Renal pelvis (tissue), 4 donors: ENCODE measurements around the gene RNF145. TPM values are rescaled to one million over a fixed set of nuclear protein-coding genes. Genes with fewer than 3 reads are reported as not detected.
"Not testable (repeated sequence)": the region's sequence is repeated elsewhere in the genome, so short reads cannot be mapped to it uniquely, and the experiment has no call there.

Experiments used
- DNase-seq: peaks from one replicate; pipeline ENCODE4 v3.0.0-alpha.2; 2013
- polyA plus RNA-seq, 3 donors: library from polyadenylated mRNA; unstranded; fragments of 120-200 nt; gene quantifications; one replicate each; pipeline ENCODE4 v1.2.1, GENCODE V29; 2013; ENCODE audit not compliant: insufficient read length in 3 of 3

RNF145 gene
- polyA plus RNA-seq, 3 donors = 82.0 to 98.8 (median 96.4) TPM

DNA sequence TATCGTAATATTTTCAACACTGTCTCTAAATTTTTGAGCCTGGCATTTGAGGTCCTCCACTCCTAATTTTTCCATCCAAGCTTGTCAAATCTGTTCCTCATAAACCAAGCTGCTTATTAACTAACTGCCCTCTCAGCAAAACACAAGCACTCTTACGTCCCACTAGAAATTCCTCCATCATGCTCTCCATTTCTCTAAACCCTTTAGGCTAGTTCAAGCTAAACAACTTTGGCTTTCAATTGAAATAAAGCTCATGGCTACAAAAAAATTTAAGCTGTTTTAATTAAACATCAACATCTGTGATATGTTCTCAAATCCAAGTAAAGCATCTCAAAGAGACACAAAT is 45.7 kb downstream of the RNF145 start:
- no peak for DNase-seq

DNA sequence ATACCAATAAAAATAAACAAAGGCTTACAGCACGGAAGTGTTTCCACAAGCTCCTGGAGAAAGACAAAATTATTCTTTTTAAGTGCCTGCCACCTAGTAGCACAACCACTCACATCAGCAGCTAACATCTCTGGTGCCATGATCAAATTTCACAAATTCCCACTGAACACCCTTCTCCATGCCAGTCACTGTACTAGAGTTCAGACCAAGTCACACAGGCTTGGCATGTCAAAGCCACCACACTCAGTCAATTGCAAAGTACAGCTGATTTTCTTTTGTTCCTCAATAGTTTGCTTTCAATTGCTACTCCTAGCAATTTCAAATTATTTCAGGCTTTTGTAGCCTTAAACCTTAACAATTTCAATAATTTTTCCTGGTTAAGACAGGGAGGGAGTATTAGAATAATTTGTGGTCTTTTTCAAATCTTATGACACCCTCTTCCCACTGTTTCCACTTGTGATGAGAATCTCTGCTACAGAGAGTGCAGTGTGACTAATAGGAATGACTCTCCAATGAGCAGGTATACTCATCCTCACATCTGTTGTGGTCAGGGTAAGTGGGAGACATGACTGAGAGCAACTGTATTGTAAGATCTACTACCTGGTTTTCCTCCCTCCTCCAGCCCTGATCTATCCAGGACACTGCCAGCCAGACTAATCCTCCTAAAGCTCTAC is 46.2 kb downstream of the RNF145 start:
- DNase-seq = no peak

DNA sequence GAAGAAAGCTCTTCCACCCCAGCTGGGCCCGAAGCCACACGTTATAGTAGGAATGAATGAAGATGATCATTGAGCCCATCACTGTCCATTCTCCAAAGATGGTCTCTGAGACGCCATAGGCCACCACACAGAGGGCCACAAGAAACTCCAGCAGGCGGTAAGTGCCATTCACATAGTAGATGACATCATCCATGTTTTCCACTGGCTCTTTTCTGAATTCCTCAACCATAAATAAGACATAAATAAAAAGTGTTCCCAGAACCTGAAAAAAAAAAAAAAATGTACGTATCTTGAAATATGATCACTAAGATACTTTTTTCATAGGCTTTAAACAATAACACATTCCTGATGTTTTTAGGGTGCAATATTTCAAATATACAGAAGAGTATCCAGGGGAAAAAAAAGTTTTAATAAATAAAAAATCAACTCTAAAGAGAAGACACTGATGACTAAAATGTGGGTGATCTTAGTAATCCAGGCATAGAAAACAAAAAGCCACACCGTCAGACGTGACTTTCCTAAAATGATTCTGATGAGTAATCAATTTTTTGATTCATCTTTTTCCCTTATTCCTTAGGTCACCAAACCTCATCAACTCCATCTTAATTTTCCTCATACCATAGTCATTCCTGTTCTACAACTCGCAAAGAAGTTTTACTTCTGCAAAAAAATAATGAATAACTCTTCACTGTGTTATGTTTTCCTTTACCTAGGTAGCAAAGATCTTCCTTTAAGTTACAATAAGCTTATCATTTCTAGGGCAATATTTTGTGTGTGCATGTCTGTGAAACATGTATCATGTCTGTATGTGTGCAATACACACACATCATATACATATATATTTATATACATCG is 47.8 kb downstream of the RNF145 start:
- no peak for DNase-seq

DNA sequence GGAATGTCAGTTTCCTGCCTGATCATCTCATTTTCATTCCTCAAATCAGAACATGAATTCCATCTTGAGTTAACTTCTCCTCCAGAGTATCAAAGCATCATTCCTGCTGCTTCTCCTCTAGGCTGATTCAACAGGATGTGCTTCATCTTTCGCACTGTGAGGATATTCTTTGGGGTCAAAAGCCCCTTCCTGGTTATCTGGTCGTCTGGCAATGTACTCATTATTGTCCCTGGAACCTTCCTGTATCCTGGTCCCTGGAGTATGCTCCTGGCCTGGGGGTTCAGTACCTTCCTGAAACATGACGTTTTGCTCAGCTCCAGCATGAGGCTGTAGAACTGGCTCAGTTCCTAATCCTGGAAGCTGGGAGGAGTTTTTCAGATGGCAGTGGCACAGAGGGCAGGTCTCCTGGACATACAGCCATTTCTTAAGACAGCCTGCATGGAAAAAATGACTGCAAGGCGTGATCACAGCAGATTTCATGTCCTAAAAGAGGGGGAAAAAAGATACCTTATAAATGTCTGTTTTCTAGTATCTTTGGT is 50.7 kb downstream of the RNF145 start:
- DNase-seq = not testable (repeated sequence)

DNA sequence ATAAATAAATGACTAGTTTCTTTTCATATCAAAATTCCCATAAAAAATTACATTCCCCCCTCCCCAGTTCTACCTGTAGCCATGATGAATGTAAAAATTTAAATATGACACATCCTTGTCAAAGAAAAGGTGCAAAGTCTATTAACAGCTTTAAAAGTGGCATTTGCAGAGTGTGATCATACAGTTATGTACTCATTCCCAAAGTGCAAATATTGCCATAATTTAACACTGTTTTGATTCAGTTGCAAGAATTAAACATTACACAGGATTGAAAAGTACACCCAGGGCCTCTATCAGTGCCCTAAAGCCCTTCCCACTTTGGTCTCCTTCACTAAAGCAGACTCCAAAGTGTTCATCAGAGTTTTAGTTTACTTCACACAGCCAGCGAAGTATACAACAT is 51.8 kb downstream of the RNF145 start:
- no peak for DNase-seq

DNA sequence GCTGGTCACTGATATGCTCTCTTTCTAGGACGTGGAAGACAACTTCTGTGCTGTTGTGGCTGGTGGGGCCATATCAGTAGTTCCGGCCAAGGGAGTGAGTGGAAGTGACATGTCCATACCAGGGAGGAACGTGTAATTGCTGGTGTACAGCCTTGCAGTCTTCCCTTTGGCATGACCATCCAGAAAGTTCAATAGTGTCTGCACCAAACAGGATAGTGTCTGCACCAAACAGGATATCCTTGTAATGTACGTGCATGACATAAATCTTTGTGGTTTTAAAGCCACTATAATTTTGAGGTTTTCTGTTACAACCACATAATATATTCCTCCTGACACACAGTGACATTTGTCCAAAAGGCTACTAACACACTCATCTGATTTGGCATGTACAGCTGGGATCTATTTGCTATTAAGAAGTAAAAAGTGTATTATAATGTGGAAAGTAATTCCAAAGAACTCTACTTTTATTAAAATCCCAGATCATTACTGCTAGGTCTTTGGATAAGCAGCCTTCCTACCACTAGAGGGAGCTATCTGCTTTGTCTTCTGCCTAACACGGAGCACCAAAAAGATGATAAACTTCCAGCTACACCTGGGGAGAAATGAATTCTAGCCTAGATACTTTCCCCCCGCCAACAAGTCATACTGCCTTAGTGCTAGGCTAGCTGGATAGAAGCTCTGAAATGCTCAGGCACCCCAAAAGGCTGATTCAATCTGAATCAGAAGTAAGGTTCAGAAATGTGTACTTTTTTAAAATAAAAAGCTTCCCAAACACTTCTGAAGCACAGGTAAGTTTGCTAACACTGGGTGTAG is 52.7 kb downstream of the RNF145 start:
- peak; percentile 65 for DNase-seq

DNA sequence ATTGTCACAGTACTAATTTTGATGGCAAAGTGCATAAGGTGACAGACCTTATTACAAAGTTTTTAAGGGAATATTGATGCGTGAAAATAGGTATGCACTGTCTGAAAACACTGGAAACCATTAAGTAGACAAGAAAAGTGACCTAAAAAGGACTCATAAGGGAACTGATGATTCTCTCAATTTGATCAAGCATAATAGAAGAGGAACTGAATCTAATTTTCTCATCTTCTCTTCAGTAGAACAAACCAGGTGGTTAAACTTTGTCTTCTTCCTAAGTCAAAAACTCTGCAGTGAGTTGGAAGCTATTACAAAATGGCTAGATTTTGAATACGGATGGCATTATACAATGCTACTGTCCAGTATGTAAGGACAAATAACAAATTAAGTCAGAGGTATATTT is 53.4 kb downstream of the RNF145 start:
- no peak for DNase-seq

DNA sequence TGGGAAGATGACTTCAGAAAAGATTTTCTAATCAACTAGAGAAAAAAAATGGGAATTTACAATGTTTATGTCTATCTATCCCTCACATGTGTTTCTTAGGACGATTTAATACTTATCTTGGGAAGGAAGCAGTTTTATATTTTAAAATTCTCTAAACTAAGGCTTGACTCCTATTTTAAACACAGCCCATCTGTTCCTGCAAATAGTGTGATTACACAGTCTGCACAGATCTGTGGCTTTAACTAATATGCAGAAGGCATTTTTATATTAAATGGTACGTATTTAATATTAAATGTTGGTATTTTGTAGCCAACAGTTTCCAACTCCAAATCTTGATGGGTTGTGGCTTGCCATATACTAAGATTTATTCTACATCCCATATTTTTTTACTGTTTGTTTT is 56.5 kb downstream of the RNF145 start:
- DNase-seq = no peak

DNA sequence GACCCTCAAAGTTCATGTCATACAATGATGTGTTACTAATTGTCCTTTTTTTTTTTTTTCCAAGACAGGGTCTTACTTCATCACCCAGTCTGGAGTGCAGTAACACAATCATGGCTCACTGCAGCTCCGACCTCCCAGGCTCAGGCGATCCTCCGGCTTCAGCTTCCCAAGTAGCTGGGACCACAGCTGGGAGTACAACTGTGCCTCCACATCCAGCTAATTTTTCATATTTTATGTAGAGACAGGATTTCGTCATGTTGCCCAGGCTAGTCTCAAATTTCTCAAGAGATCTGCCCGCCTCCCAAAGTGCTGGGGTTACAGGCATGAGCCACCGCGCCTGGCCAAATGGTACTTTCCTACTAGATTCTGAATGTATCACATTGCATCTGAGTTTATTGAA is 60.3 kb downstream of the RNF145 start:
- DNase-seq = no peak

DNA sequence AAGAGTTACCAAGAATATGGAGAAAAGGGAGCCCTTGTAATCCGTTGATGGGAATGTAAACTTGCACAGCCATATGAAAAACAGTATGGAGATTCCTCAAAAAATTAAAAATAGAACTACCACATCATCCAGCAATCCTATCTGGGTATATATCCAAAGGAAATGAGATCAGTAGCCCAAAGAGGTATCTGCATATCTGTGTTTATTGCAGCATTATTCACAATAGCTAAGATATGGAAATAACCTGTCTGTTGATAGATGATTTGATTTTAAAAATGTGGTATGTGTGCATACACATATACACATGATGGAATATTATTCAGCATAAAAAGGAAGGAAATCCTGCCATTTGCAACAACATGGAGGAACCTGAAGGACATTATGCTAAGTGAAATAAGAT is 61.4 kb downstream of the RNF145 start:
- DNase-seq = no peak

DNA sequence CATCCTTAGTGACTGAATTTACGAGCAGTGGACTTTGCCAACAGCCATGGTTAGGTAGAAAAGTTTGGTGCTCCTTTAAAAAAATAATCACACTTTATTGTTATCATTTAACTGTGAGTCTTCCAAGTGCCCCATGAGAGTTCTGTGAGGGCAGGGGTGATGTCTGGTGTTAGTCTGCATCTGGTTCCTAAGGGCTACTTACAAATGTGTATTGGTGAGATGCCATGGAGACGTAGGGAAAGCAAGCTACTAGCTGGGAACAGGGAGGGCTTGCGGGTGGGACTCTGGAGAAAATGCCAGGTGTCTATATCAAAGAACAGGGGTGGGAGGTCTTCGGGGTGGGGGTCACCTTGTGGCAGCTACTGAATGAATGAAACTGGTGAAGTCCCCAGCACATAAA is 62.5 kb downstream of the RNF145 start:
- DNase-seq = no peak

DNA sequence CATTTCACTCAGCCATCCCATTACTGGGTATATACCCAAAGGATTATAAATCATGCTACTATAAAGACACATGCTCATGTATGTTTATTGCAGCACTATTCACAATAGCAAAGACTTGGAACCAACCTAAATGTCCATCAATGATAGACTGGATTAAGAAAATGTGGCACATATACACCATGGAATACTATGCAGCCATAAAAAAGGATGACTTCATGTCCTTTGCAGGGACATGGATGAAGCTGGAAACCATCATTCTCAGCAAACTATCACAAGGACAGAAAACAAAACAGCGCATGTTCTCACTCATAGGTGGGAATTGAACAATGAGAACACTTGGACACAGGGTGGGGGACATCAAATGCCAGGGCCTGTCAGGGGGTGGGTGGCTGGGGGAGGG is 64.2 kb downstream of the RNF145 start:
- not testable (repeated sequence) for DNase-seq

DNA sequence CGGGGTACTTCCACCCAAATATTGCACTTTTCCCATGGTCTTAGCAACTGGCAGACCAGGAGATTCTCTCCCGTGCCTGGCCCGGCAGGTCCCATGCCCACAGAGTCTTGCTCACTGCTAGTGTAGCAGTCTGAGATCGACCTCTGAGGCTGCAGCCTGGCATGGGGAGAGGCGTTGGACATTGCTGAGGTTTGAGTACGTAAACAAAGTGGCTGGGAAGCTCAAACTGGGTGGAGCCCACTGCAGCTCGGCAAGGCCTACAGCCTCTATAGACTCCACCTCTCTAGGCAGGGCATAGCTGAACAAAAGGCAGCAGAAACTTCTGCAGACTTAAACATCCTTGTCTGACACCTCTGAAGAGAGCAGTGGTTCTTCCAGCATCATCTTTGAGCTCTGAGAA is 69.6 kb downstream of the RNF145 start:
- no peak for DNase-seq

DNA sequence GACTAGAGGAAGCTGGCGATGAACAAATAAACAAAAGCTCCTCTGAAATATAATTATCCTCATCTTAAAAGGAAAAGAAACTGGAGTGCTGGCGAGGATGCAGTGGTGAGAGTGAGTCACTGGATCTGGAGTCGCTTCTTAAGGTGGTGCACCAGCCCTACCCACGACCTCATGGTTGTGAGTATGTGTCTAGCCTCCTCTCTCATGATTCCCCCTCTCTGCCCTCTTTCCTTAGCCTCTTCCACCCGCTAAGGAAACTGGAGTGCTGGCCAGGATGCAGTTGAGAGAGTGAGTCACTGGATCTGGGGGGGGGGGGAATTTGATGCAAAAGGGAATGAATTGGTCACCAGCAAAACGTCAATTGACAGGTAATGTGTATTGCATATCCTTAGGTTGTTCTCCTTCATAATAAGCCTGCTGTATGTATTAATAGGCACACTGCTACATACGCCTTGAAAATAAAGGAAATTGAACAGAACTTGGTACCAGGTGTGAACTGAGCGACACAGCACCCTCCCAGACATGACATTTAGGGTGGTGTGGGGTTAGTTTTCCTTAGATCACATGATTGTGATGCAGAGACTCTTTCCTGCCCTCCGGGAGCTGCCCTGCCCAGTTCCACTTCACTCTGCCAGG is 73.3 kb downstream of the RNF145 start:
- DNase-seq = no peak

DNA sequence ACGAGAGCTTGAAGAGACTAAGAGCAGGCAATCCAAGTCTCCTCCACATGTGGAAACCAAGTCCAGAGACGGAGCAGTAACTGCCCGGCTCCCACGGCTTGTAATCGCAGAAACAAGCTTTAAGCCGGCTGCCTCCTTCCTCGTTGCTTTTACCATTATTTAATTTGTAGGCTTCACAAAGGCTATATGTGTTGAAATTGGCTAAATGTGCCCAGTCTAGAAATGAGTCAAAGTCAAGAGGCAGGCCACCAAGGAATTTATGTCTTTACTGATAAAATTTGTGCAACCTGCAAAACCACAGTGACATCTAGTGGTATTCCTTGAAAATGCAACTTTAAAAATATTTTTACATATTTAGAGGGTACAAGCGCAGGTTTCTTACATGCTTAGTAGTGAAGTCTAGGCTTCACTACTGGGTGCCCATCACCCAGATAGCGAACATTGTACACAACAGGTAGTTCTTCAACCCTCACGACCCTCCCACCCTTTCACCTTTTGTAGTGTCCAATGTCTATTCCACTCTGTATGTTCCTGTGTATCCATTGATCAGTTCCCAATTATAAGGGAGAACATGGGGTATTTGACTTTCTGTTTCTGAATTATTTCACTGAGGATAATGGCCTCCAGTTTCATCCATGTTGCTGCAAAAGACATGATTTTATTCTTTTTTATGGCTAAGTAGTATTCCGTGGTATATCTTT is 76.2 kb downstream of the RNF145 start:
- peak; percentile 49 for DNase-seq

DNA sequence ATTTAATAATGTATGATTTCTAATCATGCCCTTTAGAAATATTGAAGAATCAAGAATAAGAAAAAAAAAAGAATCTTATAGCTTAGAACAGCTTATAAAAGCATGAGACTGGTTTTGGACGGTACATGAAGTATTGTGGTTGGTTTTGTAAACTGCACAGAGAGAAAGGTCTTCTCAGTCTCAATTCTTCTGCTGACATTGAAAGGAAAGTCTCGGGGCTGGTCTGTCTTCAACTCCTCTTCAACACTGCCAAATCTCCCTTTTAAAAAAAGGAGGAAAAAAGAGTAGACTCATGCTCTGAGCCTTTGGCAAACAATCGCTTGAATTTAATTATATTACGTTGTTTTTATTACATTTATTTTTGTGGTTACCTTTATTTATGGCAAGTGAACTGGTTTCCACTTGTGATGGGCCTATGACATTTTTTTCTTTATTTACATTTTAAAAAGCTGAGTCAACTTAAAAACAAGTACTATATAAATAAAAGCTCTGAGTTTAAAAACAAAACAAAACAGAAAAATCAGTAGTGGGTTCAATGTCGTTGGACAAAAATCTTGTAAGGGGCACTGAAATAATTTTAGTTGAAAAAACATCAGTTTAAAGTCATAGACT is 76.8 kb downstream of the RNF145 start:
- DNase-seq = no peak

DNA sequence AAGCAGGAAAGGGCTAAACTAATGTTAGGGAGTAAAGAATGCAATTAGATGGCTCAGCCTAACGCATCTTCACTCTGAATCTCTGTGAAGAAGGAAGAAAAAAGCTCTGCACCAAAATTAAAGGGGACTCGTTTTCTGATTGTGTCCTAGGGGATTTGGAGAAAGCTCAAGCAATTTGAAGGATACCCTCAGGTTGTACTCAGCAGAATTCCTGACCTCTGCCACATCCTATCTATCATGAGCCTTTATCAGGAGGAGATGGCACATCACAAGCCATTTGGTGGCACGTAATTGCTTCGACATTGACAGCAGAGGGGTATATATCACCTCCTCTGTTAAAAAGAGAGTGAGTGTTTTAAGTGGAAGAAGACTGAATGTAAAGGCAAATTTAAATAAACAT is 77.4 kb downstream of the RNF145 start:
- DNase-seq = no peak

DNA sequence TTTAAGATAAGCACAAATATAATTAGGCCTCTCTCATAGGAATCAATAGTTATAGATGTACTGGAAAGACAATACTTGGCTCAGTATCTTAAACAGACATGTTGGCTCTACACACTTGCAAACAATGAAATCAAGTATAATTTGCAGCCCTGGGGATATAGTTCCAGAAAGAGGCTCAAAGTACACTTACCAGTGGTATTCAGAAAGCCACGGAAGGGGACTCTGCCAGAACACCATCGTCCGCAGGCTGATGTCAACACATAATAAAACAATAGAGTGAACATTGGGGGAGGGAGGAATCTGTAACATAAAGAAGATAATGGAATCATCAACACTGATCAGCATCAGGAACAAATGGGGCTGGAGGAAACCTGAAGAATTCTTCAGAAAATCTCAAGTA is 78.5 kb downstream of the RNF145 start:
- no peak for DNase-seq

DNA sequence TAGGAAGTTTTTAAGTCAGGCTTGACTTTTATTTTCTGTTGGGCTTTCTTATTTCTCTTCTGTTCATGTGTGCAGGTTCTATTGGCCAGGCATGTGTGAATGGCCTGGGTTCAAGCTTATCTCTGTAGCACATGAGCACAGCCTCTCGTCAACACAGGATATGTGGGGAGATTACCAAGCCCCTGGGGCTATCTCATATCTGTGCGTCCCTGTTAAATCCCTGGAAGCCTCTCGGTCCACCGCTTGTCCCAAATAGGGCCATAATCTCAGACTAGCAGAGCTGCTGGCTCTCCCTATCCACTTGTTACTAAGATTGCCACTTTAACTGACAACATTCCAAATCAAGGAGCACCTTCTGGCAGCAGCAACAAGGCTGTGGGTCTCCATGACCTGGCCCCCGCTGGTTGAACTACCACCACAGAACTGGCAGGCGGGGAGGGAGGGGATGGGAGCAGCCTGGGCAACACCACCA is 81.2 kb downstream of the RNF145 start:
- DNase-seq = no peak

DNA sequence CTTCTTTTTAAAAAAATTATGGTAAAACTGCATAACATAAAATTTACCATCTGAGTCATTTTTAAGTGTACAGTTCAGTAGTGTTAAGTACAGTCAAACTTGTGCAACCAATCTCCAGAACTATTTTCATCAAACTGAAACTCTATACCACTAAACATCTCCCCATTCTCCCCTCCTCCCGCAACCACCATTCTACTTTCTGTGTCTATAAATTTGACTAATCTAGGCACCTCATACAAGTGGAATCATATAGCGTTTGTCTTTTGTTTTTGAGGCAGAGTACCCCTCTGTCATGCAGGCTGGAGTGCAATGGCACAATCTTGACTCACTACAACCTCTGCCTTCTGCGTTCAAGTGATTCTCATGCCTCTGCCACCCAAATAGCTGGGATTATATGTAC is 85.7 kb downstream of the RNF145 start:
- DNase-seq = no peak

DNA sequence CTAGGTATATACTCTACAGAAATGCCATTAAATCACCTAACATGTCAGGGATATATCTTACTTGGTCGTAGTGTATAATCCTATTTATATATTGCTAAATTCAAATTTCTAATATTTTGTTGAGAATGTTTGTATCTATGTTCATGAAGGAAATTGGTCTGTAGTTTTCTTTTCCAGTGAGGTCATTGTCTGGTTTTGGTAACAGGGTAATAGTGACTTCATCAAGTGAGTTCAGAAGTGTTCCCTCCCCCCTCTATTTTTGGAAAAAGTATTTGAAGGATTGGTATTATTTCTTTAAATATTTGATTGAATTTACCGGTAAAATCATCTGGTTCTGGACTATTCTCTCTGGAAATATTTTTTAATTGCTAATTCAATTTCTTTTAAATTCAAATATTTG is 86.2 kb downstream of the RNF145 start:
- no peak for DNase-seq
